GM18520 (cell line): ENCODE data around the gene FBL.

ENCODE experiments used
- ATAC-seq: cut with Tn5 transposase; IDR thresholded peaks from one replicate; pipeline ENCODE4 v1.9.1; 2021; ENCODE audit not compliant: unreplicated experiment

FBL gene

DNA sequence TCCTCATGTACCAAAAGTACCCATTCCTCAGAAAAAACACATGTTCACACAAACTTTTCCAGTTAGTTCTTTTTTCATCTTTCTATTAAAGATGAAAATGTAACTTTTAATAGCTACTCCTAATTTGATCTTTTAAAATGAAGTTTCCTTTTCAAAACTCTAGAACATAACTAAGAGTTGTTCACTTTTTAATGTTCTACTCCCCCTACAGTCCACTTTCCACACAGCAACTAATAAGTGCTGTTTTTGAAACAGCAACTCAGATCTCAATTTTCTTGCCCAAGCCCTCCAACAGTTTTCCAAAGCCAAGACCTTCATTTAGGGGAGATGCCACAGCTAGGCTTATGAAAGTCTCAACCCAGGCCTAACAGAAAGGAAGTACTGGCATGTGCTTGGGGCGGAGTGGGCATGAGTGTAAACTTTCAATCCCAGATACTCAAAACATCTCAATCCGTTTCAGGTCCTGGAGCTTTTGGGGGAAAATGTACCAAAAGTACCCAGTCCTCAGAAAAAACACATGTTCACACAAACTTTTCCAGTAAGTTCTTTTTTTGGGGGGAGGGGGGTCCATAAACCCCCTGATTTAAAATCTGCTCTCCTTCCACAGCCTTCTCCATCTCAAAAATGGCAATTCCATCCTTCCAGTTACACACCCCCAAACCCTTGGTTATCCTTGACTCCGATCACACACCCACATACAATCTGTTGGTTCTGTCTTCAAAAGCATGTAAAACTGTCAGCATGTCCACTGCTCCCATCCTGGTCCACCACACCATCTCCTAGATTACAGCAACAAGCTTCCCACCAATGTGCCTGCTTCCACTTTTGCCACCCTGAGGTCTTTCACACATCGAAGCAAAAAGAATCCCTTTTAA, 2.0 kb downstream of the FBL start:
- no peak for ATAC-seq

DNA sequence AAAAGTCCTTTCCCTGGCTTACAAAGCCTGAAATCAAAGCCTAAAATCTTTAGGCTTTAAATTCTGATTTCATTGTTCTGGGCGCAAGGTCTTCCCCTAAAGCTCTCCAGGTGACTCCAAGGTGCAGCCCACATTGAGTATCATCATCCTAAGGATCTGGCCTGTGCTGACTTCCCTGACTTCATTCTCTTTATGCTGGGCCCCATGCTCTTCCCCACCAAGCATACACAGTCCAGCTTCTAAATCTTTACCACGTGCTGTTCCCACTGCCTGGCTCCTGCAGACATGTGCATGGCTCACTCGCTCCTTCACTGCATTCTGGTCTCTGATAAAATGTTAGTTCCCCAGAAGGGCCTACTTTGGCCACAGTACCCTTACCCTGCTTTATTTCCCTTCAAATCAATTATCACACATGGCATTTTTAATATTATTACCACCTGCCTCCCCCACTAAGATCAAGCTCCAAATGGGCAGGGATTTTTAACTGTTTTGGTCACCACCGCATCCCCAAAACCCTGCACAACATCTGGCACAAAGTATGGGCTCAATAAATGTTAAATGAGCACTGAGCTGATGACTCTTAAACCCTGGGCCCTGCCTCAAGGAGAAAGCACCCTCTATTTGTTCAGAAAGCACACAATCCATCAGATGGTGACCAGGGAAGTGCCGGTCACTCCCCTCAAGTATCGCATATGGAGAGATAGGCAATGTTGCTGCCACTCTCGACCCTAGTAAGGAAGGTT, 3.3 kb downstream of the FBL start:
- ATAC-seq, result no peak

DNA sequence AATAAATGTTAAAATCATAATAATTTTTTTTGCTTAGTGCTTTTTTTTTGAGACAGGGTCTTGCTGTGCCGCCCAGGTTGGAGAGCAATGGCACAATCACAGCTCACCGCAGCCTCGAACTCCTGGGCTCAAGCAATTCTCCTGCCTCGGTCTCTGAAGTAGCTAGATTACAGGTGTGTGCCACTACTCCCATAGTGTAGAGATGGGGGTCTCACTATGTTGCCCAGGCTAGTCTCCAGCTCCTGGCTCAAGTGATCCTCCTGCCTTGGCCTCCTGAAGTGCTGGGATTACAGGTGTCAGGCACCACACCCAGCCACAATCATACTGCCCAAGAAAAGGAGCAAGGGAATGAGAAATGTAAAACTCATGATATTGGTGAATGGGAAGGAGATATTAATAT, 5.1 kb downstream of the FBL start:
- ATAC-seq, result no peak

DNA sequence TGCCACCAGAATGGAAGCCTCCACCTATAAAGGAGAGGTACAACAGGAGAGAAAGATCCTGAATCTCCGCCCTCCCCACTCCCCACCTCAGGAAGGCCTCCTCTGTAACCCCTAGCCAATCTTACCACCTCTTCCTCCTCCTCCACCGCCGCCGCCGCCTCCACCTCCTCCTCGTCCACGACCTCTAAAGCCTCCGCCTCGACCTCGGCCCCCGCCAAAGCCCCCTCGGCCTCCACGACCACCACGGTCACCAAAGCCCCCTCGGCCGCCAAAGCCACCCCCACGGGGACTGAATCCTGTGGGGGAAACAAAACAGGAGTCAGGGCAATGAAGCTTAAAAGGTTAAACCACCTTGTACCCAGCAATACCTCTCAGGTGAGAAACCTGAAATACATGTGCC, 5.7 kb downstream of the FBL start:
- no peak for ATAC-seq

DNA sequence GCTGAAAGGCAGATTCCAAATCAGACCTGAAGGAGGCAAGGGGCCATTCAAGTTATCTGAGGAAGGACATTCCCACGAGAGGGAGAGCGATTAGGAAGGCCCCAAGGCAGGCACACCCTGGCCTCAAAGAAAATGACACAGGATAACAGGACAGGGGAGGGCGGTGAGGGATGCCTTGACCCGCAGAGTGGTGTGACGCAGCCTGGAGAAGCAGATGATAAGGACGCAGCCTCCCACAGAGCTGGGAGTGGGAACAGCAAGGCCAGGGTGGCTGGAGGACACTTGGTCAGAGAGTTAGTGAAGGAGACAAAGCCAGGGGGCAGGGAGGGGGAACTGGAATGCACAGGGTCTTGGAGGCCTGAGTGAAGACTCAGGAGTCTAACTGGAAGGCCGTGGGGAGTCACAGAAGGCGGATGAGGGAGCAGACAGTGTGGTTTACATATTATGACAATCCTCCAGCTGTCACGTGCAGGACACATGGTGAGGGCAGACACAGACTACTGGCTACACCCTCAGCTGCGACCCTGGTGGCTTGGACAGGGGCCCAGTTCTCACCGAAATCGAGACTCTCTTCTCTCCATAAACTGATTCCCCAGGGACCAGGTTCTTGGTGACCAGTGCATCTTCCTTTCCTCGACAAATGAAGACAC, 6.4 kb downstream of the FBL start:
- ATAC-seq, result no peak

DNA sequence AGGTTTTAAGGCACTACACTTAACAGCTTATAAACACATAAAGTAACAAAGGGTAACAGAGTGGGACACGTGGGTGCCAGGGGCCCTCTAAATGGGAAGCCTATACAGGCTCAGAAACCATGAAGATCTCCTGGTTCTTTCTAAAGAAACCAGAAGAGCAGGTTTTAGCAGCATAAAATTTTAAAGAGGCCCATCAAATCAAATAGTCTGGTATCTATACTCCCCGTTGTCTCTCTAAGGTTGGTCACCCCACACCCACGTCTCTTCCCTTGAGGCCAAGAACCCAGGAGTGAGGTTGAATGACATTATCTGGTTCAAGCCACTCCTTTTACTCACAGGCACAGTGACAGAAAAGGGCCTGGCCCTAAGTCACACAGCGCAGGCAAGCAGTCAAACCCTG, 7.6 kb downstream of the FBL start:
- ATAC-seq, result no peak

DNA sequence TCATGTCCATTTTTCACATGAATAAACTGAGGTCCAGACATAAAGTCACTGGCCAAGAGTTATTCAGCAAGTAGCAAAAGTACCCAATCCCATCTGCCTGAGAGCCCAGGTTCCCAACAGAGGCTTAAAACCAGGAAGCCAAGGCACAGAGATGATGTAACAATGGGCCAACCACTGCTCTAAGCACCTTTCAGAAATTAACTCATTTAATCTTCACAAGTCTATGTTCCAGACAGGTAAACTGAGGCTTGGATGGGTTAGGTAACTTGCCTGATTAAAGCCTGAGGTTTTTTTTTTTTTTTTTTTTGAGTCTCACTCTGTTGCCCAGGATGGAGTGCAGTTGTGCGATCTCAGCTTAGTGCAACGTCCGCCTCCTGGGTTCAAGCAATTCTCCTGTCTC, 8.2 kb downstream of the FBL start:
- no peak for ATAC-seq

DNA sequence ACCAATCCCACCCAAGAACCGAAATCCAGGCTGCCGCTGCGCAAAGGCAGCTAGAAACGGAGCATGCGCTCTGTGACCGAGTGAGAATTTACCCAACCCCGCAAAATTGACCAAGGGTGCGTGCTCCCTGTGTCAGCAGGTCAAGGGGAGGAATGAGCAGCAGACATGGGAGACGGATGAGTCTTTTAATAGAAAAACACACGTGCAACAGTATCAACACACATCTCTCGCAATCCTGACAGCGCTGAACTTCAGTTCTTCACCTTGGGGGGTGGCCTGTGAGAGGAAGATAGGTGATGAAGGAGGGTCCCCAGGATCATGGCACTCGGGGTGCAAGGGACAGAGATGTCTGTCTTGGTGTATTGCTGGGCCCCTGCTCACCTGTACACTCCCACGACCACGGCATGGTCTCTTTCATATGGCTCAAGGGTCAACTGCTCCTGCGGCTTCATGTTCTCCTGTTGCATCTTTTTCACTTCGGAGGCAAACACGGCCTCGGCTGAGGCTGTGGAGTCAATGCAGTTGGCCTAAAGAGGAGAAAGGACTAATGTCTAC, 11.8 kb downstream of the FBL start:
- ATAC-seq, result peak; percentile 28

DNA sequence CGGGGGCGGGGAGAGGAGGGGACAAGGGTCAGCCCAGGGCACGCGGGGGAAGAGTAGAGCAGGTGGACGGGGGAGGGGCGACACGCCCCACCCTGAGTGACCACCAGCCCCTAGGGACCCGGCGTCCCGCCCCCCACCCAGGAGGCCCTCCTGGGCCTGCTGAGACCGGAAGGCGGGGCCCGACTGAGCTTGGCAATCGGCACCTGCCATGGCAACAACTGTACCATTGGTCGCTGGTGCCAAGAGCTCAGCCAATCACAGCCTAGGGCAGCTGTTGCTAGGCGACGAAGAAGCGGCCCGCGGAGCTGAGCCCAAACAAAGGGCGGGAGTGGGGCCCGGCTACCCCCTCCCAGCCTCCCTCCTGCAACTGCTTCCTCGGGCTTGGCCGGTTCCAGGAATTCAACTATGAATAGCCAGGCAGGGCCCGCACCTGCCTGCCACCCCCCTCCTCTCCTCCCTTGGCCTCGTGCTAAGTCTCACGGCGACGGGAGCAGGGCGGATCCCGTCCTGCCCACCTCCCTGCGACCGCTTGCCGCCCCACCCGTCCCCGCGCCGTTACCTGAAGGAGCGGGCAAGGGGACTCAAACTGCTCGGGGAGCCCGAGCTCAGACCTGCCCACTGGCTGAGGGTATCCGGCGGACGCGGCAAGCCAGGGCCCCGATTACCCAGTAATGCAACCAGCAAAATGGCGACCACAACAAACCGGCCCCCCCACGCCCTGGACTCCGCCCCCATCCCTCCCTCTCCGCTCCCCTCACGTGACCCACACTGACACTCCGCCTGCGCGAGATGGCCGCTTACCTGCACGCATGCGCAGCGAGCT, 12.5 kb downstream of the FBL start, which contains the start of gene DYRK1B:
Gene DYRK1B (minus strand): TSS at position 699 of the 823 bp plus-strand sequence. CDS start 2,295 bp downstream, outside the sequence.
- peak; percentile 90 for ATAC-seq

DNA sequence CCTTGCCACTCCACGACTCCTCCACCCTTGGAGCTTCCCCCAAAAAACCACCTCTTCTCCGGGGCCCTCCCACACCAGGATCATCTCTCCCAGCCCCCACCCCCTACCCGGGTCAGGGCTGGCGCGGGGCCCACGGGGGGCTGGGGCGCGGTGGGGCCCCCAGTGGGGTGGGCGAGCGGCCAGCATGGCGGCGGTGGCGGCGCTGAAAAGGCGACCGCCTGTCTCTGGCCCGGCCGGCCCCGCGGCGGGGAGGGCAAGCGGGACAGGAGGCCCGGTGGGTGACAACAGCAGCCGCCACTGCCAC, 13.1 kb downstream of the FBL start:
- peak; percentile 1 for ATAC-seq

DNA sequence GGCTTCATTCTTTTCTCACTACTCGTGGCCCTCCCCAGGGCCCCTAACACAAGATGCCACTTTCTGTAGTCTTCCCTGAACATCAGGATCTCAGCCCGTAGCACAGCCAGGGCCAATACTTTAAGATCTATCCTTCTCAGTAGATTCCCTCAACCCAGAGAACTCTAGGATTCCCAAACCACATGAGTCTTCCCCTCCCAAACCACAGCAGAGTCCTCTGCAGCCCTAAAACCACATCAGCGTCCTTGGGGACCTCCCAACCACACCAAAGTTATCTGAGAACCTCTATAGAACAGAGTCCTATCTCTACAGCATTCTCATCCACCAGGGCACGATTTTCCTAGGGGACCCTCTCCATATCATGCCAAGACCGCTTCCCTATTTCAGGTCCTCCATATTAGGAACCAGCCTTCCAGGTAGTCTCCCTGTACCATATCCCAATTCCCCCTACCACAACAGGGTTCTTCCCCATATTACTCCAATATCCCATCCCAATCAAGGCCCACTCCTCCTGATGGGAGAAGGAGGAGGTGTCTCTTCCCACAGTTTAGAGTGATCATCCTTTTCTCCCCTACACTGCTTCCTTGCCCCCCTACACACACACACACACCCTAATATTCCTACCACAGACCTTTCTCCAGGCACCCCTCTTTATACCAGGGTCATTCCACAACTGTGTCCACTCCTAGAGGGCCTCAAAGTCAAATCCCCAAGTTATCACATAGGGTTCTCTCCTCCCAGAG, 13.7 kb downstream of the FBL start:
- ATAC-seq, result no peak

DNA sequence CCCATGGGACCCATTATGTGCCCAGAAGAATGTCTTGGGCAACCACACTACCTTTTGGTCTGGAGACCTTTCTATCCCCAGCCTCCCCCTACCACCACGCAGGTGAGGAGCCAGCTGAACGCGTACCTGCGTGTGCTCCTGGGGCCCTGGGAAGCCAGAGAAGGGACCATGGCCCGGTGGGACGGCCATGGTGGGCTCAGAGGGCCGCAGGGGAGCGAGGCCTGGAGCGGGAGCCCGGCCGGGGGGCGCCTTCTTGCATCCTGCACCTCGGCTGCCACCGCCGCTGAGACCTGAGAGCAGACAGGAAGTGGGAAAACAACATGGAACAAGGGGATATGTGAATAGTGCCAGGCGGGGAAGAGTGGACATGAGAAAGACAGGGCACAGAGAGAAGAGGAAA, 14.5 kb downstream of the FBL start:
- ATAC-seq, result no peak

DNA sequence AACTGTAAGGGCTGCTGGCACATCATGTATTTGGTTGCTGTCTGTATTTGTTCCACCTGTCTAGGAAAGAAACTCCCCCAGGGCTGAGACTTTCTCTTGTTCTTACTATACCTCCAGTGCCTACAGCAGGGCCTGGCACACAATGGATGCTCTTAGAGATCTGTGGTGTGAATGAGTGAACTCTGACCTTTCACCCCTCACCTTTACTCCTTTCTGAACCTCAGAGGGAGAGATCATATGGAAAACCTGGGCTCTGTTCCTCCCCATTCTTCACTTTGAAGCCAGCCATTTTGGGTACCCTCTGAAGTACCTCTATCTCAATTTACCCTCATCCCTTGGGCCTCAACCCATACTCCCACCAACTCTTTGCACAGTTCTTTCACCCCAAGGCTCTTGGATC, 15.3 kb downstream of the FBL start:
- ATAC-seq, result no peak

DNA sequence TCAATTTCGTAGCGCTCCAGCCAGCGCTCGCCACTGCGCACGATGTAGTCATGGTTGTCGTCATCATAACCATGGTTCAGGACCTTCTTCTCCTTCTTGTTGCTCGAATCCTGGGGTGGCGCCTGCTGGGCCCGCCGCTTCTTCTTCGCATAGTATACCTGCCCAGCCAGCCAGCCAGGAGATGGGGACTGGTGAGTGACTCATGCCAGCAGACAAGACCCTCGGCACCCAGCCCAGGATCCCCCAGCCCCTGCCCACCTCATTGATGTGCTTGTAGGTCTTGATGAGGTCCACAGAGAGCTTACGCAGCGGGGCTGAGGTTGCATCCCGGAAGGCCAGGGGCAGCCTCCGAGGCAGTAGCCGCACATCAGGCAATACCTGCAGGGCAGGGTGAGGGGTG, 15.8 kb downstream of the FBL start:
- ATAC-seq, result no peak

DNA sequence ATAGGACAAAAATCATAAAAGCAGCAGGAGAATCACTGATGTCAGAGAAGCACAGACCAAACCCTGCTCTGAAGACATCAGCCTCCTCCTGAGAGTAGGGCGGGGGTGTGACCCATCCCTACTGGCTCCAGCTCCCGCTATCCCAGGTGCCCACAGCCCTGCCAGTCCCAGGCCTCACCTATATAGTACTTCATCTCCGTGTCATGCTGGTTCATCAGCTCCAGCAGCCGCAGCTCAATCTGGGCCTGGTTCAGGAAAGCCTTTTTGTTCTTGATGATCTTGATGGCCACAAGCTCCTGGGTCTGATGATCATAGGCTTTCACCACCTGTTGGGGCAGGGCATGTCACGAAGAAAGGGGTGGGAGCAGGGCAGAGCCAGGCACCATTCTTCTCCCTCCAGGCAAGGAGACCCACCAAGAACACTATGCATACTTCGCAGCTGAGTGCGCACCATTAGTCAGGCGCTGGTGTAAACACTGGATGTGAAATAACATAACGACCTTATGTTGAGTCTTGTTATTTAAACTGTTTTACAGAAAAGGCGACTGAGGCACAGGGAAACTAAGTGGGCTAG, 16.4 kb downstream of the FBL start:
- no peak for ATAC-seq

DNA sequence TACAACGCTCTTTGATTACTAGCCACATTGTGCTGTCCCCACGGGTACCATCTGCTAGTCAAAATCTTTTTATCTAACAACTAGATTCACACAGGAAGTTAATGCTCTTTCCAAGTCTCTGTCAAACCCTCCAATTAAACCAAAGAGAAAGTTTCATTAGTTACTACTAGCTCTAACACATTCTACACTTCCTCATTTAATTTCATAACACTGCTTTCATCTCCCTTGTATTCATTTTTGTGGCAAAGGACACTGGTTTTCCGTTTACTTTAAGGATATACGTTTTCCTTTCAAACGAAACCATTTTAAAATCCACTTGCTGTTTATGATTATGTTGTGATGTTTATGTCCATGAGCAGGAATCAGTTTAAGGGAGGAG, 17.5 kb downstream of the FBL start:
- no peak for ATAC-seq

DNA sequence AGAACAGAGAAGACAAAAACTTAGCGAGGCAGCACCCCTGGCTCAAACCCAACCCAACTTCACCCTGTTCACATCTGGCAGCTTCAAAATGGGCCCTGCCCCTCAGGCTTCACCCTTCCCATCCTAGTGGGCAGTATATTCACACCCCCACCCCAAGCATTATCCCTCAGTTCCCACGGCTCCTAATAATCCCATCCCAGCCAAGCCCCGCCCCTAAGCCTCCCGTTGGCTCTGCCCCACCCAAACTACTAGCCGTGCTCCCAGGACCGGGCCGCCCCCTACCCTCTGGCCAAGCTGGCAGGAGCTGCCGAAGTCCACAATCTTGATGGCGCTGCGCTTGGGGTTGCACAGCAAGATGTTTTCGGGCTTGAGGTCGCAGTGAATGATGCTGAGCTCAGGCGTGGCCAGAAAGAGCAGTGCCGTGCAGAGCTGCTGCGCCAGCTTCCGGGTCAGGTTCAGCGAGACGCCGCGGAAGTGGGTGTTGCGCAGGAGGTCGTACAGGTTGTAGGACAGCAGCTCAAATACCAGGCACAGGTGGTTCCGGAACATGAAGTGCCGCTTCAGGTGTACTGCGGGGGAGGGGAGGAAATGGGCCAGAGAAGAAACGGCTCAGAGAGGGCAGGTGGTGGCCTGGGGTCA, 18.0 kb downstream of the FBL start:
- ATAC-seq, result no peak

DNA sequence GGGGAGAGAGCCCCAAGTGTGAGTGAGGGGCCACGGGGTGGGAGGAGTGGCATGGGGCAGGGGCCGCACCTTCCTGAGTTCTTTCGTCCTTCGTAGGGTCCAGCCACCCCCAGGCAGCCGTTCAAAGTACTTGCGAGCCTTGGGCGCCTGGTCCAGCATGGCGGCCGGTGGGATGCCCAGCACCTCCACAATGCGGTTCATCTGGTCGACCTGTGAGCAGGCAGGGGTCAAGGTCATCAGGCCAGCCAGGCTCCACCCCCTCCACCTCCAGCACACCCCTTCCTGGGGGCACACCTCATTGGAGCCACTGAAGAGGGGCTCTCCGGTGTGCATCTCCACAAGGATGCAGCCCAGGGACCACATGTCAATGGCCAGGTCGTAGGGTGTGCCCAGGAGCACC, 19.0 kb downstream of the FBL start:
- ATAC-seq, result no peak

DNA sequence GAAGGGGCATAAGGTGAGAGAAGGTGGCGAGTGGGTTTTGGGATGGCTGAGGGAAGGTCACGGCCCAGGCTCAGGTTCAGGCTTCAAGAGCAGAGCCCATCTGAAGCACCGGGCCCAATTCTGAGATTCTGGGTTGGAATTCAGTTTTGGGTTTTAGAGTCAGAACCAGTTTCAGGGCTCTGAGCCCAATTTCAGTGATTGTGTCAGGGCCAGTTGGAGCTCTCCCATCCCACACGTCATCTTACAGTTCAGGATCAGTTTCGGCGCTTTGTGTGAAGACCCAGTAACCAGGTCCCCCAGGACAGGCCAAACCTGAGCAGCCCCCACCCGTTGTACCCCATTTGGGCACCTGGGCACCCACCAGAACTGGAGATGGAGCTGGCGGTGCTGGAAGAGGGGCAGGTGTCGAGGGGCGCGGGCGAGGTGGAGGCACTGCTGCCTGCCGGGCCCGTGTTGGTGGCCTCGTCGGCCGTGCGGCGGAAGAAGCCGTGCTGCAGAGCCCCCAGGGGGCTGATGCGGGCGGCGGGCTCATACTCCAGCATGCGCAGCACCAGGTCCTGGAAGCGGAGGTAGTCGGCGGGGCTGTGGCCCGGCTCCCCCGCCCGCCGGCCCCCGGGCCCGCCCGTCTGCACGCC, 19.8 kb downstream of the FBL start:
- ATAC-seq, result no peak
